Thyroid gland (tissue), 4 donors: ENCODE data around the gene TMEM212. TPM values are rescaled to one million over a fixed set of nuclear protein-coding genes. Genes with fewer than 3 reads are reported as not detected.

Experiments
- DNase-seq, 2 donors: peaks; one replicate each; pipeline ENCODE4 v3.0.0-alpha.2; 2019
- H3K27ac ChIP-seq, 3 donors: fragments of 200-600 bp; sonication (generic); 1 replicate in 2 of 3; 2 replicates in 1 of 3; pipeline ENCODE4 v1.5.1; 2016 to 2019; ENCODE audit warnings: mild to moderate bottlenecking in 1 of 3, moderate library complexity in 1 of 3
- H3K27me3 ChIP-seq: fragments of 200-600 bp; sonication (generic); one replicate; pipeline ENCODE4 v1.5.1; 2019
- H3K36me3 ChIP-seq, 2 donors: fragments of 200-600 bp; sonication (generic); one replicate each; pipeline ENCODE4 v1.5.1; 2016 to 2019
- H3K4me1 ChIP-seq, 2 donors: fragments of 200-600 bp; sonication (generic); one replicate each; pipeline ENCODE4 v1.5.1; 2017 to 2019
- H3K4me3 ChIP-seq, 3 donors: fragments of 200-600 bp; sonication (generic); replicated peaks in 1 of 3; 1 replicate in 2 of 3; 2 replicates in 1 of 3; pipeline ENCODE4 v1.5.1; 2016; ENCODE audit warnings: mild to moderate bottlenecking in 1 of 3
- H3K9me3 ChIP-seq: fragments of 200-600 bp; sonication (generic); one replicate; pipeline ENCODE4 v1.5.1; 2017
- CTCF ChIP-seq, 6 experiments: fragments of 200-600 bp in 3 of 6; fragments of 450-650 bp in 3 of 6; sonication (generic) in 3 of 6; IDR thresholded peaks; one replicate each; pipeline ENCODE4 v1.5.1; 2016 to 2019; ENCODE audit warnings: antibody characterized with exemption in 6 of 6, mild to moderate bottlenecking in 2 of 6, inconsistent platforms in 1 of 6, moderate library complexity in 1 of 6
- POLR2A ChIP-seq, 2 donors: fragments of 450-650 bp; IDR thresholded peaks; one replicate each; pipeline ENCODE4 v1.6.1; 2017; ENCODE audit warnings: antibody characterized with exemption in 2 of 2, mild to moderate bottlenecking in 2 of 2, moderate library complexity in 1 of 2
- WGBS, 2 donors: methylation state at CpG; one replicate each; pipeline ENCODE4 v1.1.5; 2017; 5-methylcytosine and 5-hydroxymethylcytosine counted together
- intact Hi-C: fragments of 100-400 bp; cut with DNase I; formaldehyde crosslinking; loops from one replicate; pipeline ENCODE4 v1.15.1; 2023
- total RNA-seq, 4 donors: library from RNA; depleted of rRNA; stranded (reverse); fragments of >200 nt; gene quantifications; one replicate each; pipeline ENCODE4 v1.2.3, GENCODE V29; 2016

TMEM212 gene
- total RNA-seq, 4 donors from 2014 or later = not detected

DNA sequence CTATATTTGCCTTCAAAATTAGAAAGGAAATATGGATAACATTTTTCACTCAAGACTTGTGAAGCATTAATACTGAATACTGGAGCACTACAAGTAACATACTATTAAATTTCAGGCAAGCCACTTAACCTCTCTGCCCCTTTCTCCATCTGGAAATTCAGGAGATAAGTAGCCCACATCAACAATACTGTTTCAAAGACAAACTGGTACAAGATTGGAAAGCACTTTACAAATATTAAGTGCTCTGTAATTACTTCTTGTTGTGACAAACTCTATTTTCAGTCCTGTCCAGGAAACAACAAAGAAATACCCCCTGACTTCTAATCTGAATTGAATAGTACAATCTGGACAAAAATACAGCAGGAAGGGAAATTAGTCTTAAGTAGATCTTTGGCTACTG lies 49.3 kb downstream of the TMEM212 start:
- Histone ChIP-seq H3K4me1 (no peaks in the 10 kb centered on the region), H3K36me3 (no peaks in the 10 kb centered on the region), H3K9me3 (no peaks in the 10 kb centered on the region), H3K4me3 (no peak overlapping the region), H3K27ac (no peak overlapping the region), H3K27me3 (no peaks in the 10 kb centered on the region)
- DNase-seq = no peak
- TF ChIP-seq CTCF (IDR thresholded peaks at IDR 0.05) (no peak), POLR2A (IDR thresholded peaks at IDR 0.05) (no peak)
- intact Hi-C loops = no loop called here

DNA sequence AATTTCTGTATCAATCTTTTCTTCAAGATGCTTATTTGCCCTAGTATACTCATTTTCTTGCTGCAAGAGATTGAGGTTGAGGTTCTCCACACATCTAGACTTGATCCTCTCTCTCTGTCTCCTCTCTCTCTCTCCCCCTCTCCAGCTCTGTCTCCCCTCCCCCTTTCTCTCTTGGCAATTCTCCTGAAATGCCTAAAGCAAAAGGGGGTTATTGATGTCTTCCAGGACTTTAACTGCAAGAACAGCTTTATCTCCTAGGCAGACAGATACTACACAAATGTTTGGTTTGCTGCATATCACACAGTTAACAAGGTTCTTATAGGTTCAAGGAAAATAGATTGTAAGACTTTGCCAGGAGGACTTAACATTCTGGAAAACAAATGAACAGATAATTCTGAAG lies 52.1 kb downstream of the TMEM212 start:
- Histone ChIP-seq H3K4me3 (no peak overlapping the region), H3K9me3 (no peaks in the 10 kb centered on the region), H3K27me3 (no peaks in the 10 kb centered on the region), H3K36me3 (no peaks in the 10 kb centered on the region), H3K4me1 (no peaks in the 10 kb centered on the region), H3K27ac (no peak overlapping the region)
- TF ChIP-seq CTCF (IDR thresholded peaks at IDR 0.05) = no peak
- TF ChIP-seq POLR2A (IDR thresholded peaks at IDR 0.05) = no peak
- no peak for DNase-seq
- intact Hi-C loops = no loop called here

GRCh38 chr3:171895900-171896299 lies 52.8 kb downstream of the TMEM212 start:
- no peak for TF ChIP-seq POLR2A (IDR thresholded peaks at IDR 0.05)
- no peak for TF ChIP-seq CTCF (IDR thresholded peaks at IDR 0.05)
- H3K4me1 ChIP-seq = no peaks in the 10 kb centered on the region
- no peaks in the 10 kb centered on the region for H3K27me3 ChIP-seq
- WGBS, 2 donors = 87 to 89% methylated on average over 5 of the region's 5 CpGs
- H3K4me3 ChIP-seq = no peak overlapping the region
- H3K9me3 ChIP-seq = no peaks in the 10 kb centered on the region
- DNase-seq = no peak
- intact Hi-C loops = no loop called here
- H3K36me3 ChIP-seq = no peaks in the 10 kb centered on the region
- no peak overlapping the region for H3K27ac ChIP-seq

DNA sequence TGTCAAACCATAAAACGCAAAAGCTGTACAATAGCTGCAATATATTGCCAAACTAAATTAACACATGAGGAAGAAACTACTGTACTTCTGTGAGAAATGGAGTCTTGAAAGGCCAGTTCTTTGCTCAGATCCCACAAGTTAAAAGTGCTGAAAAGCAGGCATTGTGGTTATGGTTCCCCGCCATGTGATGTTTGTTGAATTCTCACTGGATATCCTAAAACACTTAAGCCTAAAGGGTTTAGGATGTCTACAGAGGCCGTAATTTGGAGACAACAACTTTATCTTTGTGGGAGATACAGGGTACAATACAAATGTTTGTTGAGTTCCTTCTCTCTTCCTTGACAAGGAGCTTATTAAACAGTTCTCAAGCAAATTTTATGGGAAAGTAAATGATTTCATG lies 53.2 kb downstream of the TMEM212 start:
- H3K9me3 ChIP-seq = no peaks in the 10 kb centered on the region
- H3K4me3 ChIP-seq = no peak overlapping the region
- H3K36me3 ChIP-seq = no peaks in the 10 kb centered on the region
- H3K27me3 ChIP-seq = no peaks in the 10 kb centered on the region
- no peaks in the 10 kb centered on the region for H3K4me1 ChIP-seq
- intact Hi-C loops = no loop called here
- TF ChIP-seq POLR2A (IDR thresholded peaks at IDR 0.05) (no peak), CTCF (IDR thresholded peaks at IDR 0.05) (no peak)
- 92 to 96% methylated on average over 3 of the region's 3 CpGs for WGBS, 2 donors
- DNase-seq = no peak
- H3K27ac ChIP-seq = no peak overlapping the region

DNA sequence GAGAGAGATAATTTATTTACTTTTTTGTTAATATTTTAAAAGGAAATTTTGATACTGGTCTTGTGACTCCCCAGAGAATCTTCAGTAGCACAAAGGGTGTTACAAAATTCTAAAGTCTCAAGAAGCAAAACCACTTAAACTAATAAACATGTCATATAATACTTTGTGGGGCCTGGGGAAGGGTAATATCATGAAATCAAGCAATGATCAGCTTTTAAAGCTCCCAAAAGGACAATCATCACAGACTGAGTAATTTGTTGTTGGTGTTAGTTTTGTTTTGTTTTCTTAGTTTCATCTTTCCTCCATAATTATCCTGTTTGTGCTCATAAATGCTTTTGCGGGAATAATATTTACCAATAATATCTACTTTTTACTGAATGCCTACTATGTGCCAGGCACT lies 55.0 kb downstream of the TMEM212 start:
- no peak for TF ChIP-seq CTCF (IDR thresholded peaks at IDR 0.05)
- no peak for TF ChIP-seq POLR2A (IDR thresholded peaks at IDR 0.05)
- no peaks in the 10 kb centered on the region for H3K36me3 ChIP-seq
- intact Hi-C loops = no loop called here
- no peak overlapping the region for H3K27ac ChIP-seq
- 93 to 95% methylated on average over 1 of the region's 1 CpG for WGBS, 2 donors
- H3K4me1 ChIP-seq = no peaks in the 10 kb centered on the region
- no peaks in the 10 kb centered on the region for H3K9me3 ChIP-seq
- no peak overlapping the region for H3K4me3 ChIP-seq
- no peak for DNase-seq
- no peaks in the 10 kb centered on the region for H3K27me3 ChIP-seq
